ENCODE measurements around the gene IP6K2. TPM values are rescaled to one million over a fixed set of nuclear protein-coding genes. Genes with fewer than 3 reads are reported as not detected.
"Not testable (repeated sequence)": the region's sequence is repeated elsewhere in the genome, so short reads cannot be mapped to it uniquely, and the experiment has no call there.

IP6K2 gene
- total RNA-seq, 1 donor from 2014 or later, result 94.1 TPM

DNA sequence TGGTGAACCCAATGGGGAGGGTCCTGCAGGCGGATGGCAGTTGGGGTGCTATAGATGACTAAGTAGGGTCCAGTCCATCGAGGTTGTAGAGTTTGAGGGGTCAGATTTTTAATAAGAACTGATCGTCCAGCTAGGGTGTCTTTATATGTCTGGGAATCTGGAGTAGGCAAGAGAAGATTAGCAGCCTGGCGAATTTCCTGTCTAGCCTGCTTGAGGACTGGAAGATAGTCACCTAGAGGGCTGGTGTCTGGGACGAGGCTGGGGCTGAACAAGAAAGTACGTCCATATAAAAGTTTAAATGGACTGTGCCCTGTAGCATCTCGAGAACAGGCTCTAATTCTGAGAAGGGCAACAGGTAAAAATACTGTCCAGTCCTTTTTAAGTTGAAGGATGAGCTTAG lies 6.7 kb upstream of the IP6K2 start:
- ATAC-seq (ENCODE audit: low read depth) (no peak), DNase-seq (no peak)
- ChIA-PET CTCF (no interaction called here), POLR2A (no interaction called here)
- Mint-ChIP-seq H3K36me3 (ENCODE audit: low read depth) (no peaks in the 10 kb centered on the region), H3K4me3 (no peak overlapping the region), H3K4me1 (no peaks in the 10 kb centered on the region), H3K27ac (no peak overlapping the region), H3K27me3 (peaks cover 6% of the 10 kb centered on the region), H3K9me3 (no peaks in the 10 kb centered on the region)
- TF ChIP-seq, protein P1, sequence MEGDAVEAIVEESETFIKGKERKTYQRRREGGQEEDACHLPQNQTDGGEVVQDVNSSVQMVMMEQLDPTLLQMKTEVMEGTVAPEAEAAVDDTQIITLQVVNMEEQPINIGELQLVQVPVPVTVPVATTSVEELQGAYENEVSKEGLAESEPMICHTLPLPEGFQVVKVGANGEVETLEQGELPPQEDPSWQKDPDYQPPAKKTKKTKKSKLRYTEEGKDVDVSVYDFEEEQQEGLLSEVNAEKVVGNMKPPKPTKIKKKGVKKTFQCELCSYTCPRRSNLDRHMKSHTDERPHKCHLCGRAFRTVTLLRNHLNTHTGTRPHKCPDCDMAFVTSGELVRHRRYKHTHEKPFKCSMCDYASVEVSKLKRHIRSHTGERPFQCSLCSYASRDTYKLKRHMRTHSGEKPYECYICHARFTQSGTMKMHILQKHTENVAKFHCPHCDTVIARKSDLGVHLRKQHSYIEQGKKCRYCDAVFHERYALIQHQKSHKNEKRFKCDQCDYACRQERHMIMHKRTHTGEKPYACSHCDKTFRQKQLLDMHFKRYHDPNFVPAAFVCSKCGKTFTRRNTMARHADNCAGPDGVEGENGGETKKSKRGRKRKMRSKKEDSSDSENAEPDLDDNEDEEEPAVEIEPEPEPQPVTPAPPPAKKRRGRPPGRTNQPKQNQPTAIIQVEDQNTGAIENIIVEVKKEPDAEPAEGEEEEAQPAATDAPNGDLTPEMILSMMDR (IDR thresholded peaks at IDR 0.05), result no peak
- intact Hi-C loops (cut with micrococcal nuclease), result no loop called here

DNA sequence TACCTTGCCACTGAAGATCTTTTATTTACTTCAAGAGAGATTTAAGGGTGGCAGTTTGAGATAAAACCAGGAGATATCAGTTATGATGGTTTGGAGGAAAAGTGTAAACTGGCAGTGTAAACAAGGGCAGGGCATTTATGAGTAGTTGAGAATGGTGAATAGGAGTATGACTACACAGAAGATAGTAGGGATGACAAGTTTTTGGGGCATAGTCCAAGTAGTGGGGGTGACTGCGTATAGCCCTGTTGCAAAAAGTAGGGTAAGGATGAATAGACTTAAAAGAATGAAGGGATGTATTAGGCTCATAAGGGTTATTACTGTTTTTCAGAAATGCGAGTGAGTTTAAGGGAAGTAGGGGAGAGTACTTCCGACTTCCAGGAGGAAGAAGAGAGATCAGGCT lies 6.3 kb upstream of the IP6K2 start:
- POLR2A ChIA-PET; DNase-seq; H3K4me1 Mint-ChIP-seq; H3K27me3 Mint-ChIP-seq; H3K9me3 Mint-ChIP-seq; H3K36me3 Mint-ChIP-seq (ENCODE audit: low read depth); intact Hi-C loops (cut with micrococcal nuclease); ATAC-seq (ENCODE audit: low read depth); H3K27ac Mint-ChIP-seq; H3K4me3 Mint-ChIP-seq; CTCF ChIA-PET: not testable (repeated sequence)

DNA sequence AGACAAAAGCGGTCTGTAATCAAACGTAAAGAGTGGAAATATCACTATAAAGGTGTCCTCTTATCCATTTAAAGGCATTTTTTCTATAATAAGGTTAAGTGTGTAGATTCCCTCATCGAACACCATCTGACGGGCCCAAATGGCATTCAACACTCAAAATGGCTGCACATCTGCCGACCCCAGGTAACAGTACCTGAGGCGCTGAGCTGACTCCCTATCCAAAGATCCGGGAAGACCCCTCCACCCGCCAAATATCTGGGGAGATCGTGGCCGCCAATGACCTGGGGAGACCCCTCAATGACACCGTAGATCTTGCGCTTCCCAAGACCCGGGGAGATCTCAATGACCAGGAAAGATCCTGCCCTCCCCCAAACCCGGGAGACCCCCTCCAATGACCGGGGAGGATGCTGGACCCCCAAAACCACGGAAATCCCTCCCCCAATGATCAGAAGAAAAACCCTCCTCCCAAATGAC lies 476 bp downstream of the IP6K2 start:
- Mint-ChIP-seq H3K4me1 (peaks cover 41% of the 10 kb centered on the region), H3K27ac (peak overlapping the region; percentile 94), H3K9me3 (no peaks in the 10 kb centered on the region), H3K27me3 (peaks cover 4% of the 10 kb centered on the region), H3K36me3 (ENCODE audit: low read depth) (peaks cover 34% of the 10 kb centered on the region), H3K4me3 (peak overlapping the region; percentile 98)
- TF ChIP-seq, protein P1 (IDR thresholded peaks at IDR 0.05), result no peak
- no peak for ATAC-seq (ENCODE audit: low read depth)
- ChIA-PET POLR2A (interaction anchor here (0.6 to 1.6 kb wide), 17 partner anchors 8 to 628 kb away, joined by 3 to 13 read pairs (median 5); partner anchors contain the start of genes ARIH2, NDUFAF3, NME6 and PRKAR2A), CTCF (interaction anchor here (1.0 to 1.4 kb wide), 2 partner anchors 20 to 280 kb away, joined by 3 read pairs; no protein-coding TSS in a partner anchor)
- peak; percentile 26 for DNase-seq
- intact Hi-C loops (cut with micrococcal nuclease), result loop anchor here (2.0 to 10.0 kb wide), 6 partner anchors 182 to 1606 kb away; partner anchors contain the start of genes ARIH2, ATRIP, CCDC51 and HYAL2

DNA sequence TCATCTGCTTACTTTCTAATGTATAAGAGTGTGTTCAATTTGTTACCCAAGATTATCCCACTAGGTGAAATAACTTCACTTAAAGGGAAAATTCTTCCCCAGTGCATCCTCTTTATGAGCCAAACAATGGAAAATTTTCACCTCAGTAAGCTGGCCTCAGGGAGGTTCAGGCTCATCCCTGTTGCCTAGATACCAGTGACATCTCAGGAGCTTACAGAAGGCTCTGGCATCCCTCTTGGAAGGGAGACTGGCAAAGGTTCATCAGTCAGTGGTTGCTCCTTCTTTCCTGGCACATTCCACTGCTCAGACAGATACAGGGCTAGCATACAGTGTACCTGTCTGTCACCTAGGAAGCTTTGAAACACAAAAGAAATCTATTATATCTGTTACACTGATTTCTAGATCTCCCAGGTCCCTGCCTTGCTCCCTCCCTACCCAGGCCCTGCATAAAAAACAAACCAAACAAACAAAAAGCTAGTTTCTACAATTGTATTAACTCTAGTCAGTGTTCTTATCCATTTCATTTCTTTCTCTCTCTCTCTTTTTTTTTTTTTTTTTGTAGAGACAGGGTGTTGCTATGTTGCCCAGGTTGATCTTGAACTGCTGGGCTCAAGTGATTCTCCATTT lies 1.7 kb downstream of the IP6K2 start:
- DNase-seq, result no peak
- peaks cover 46% of the 10 kb centered on the region for H3K4me1 Mint-ChIP-seq
- ATAC-seq (ENCODE audit: low read depth), result no peak
- TF ChIP-seq, protein P1 (IDR thresholded peaks at IDR 0.05), result no peak
- ChIA-PET POLR2A (interaction anchor here (1.1 kb wide), 1 partner anchor 58 kb away, joined by 3 read pairs; no protein-coding TSS in a partner anchor), CTCF (no interaction called here)
- H3K9me3 Mint-ChIP-seq, result no peaks in the 10 kb centered on the region
- peaks cover 44% of the 10 kb centered on the region for H3K36me3 Mint-ChIP-seq (ENCODE audit: low read depth)
- peak overlapping the region; percentile 98 for H3K4me3 Mint-ChIP-seq
- peaks cover 4% of the 10 kb centered on the region for H3K27me3 Mint-ChIP-seq
- H3K27ac Mint-ChIP-seq, result no peak overlapping the region
- intact Hi-C loops (cut with micrococcal nuclease), result loop anchor here (5.0 to 10.0 kb wide), 3 partner anchors 270 to 1607 kb away; partner anchors contain the start of genes ATRIP, CCDC51, HYAL2 and RHOA

DNA sequence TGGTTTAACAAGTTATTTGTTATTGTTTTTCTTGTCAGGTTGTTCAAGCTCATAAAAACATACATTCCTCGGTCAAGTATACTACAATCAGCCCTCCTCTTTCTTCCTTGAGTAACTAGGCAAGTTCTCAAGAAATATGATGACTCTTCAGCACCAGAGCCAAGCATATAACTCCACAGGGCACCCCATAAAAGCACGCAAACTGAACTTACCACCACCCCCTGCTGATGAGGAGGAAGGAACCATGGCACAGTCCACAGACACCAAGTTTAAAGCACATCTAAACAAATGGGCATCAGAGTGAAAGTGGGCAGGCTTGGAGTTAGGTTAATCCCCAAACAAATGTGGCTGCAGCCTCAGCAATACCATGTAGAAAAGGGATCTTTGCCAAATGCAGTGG lies 5.3 kb downstream of the IP6K2 start:
- Mint-ChIP-seq H3K9me3 (no peaks in the 10 kb centered on the region), H3K36me3 (ENCODE audit: low read depth) (peaks cover 64% of the 10 kb centered on the region), H3K4me3 (no peak overlapping the region), H3K27me3 (no peaks in the 10 kb centered on the region), H3K4me1 (peaks cover 57% of the 10 kb centered on the region), H3K27ac (no peak overlapping the region)
- POLR2A ChIA-PET, result no interaction called here
- CTCF ChIA-PET, result no interaction called here
- ATAC-seq (ENCODE audit: low read depth), result no peak
- intact Hi-C loops (cut with micrococcal nuclease), result loop anchor here (10.0 kb wide), 2 partner anchors 267 to 703 kb away; partner anchors contain the start of genes ATRIP, CCDC51, RHOA and TCTA
- no peak for DNase-seq
- TF ChIP-seq, protein P1 (IDR thresholded peaks at IDR 0.05), result no peak

Measured in activated B cell treated with CpG ODN at 0.5 μM for 24 hours (primary cell).